BLaER1 (cell line): Measurements from ENCODE around the gene CYP27A1.

ENCODE experiments used
- H3K27ac ChIP-seq: shearing (Covaris generic); formaldehyde crosslinking; 2 replicates; pipeline ENCODE4 v1.8.1; 2022
- H3K27me3 ChIP-seq: shearing (Covaris generic); formaldehyde crosslinking; 2 replicates; pipeline ENCODE4 v1.8.1; 2022
- H3K36me3 ChIP-seq: shearing (Covaris generic); formaldehyde crosslinking; 2 replicates; pipeline ENCODE4 v1.8.1; 2022
- H3K4me1 ChIP-seq: shearing (Covaris generic); formaldehyde crosslinking; 2 replicates; pipeline ENCODE4 v1.8.1; 2022
- H3K4me2 ChIP-seq: shearing (Covaris generic); formaldehyde crosslinking; 2 replicates; pipeline ENCODE4 v1.8.1; 2022
- H3K4me3 ChIP-seq: shearing (Covaris generic); formaldehyde crosslinking; 2 replicates; pipeline ENCODE4 v1.8.1; 2022
- H3K9ac ChIP-seq: shearing (Covaris generic); formaldehyde crosslinking; 2 replicates; pipeline ENCODE4 v1.8.1; 2022
- H3K9me3 ChIP-seq: shearing (Covaris generic); formaldehyde crosslinking; 2 replicates; pipeline ENCODE4 v1.8.1; 2022
- H4K20me1 ChIP-seq: shearing (Covaris generic); formaldehyde crosslinking; 2 replicates; pipeline ENCODE4 v1.8.1; 2022
- Cebpa-rat ChIP-seq: shearing (Covaris generic); IDR thresholded peaks from 2 replicates; pipeline ENCODE4 v1.8.1; 2022

CYP27A1 gene

GRCh38 chr2:218860950-218861381 lies 79.0 kb downstream of the CYP27A1 start:
- H3K4me2 ChIP-seq, result peak overlapping the region; percentile 61
- H3K9ac ChIP-seq, result no peak overlapping the region
- H3K27me3 ChIP-seq, result peaks cover 96% of the 10 kb centered on the region
- H4K20me1 ChIP-seq, result peaks cover 56% of the 10 kb centered on the region
- no peaks in the 10 kb centered on the region for H3K9me3 ChIP-seq
- no peak overlapping the region for H3K4me3 ChIP-seq
- H3K27ac ChIP-seq, result no peak overlapping the region
- peaks cover 15% of the 10 kb centered on the region; the same call in 1 of the 2 replicates for H3K4me1 ChIP-seq
- no peak for TF ChIP-seq Cebpa-rat
- H3K36me3 ChIP-seq, result no peaks in the 10 kb centered on the region

- H3K27ac ChIP-seq, result no peak overlapping the region
- H3K36me3 ChIP-seq, result no peaks in the 10 kb centered on the region
- H3K27me3 ChIP-seq, result peaks cover 95% of the 10 kb centered on the region
- peaks cover 51% of the 10 kb centered on the region for H4K20me1 ChIP-seq
- H3K9me3 ChIP-seq, result no peaks in the 10 kb centered on the region
- peaks cover 15% of the 10 kb centered on the region; the same call in 1 of the 2 replicates for H3K4me1 ChIP-seq
- no peak overlapping the region for H3K4me3 ChIP-seq
- no peak overlapping the region for H3K4me2 ChIP-seq
- no peak overlapping the region for H3K9ac ChIP-seq
- TF ChIP-seq Cebpa-rat, result no peak
Observed at GRCh38 chr2:218861645-218862318, 79.8 kb downstream of the CYP27A1 start.

- H3K9me3 ChIP-seq, result no peaks in the 10 kb centered on the region
- H3K4me1 ChIP-seq, result peaks cover 15% of the 10 kb centered on the region; the same call in 1 of the 2 replicates
- no peaks in the 10 kb centered on the region for H3K36me3 ChIP-seq
- H4K20me1 ChIP-seq, result peaks cover 43% of the 10 kb centered on the region
- H3K4me2 ChIP-seq, result no peak overlapping the region
- H3K4me3 ChIP-seq, result no peak overlapping the region
- no peak overlapping the region for H3K27ac ChIP-seq
- H3K27me3 ChIP-seq, result peaks cover 94% of the 10 kb centered on the region
- no peak for TF ChIP-seq Cebpa-rat
- no peak overlapping the region for H3K9ac ChIP-seq
Observed at GRCh38 chr2:218863021-218863520, 81.1 kb downstream of the CYP27A1 start.
